ENCODE measurements around the gene TCF12.

DNA sequence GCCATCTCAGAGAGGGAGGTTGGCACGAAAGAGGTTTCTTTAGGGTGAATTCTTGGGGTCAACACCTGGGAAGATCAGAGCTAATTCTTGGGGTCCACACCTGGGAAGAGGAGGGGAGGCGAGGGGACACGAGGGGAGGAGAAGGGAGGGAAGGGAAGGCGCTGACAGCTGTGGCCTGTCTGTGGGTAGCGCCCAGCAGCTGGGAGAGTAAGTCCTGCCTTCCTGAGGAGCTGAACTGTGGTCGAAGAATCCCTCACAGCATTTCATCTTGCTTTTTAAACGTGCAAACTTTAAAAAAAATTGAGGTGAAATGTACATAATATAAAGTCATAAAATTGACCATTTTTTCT, 394.7 kb downstream of the TCF12 start:
- TF ChIP-seq, protein P1, sequence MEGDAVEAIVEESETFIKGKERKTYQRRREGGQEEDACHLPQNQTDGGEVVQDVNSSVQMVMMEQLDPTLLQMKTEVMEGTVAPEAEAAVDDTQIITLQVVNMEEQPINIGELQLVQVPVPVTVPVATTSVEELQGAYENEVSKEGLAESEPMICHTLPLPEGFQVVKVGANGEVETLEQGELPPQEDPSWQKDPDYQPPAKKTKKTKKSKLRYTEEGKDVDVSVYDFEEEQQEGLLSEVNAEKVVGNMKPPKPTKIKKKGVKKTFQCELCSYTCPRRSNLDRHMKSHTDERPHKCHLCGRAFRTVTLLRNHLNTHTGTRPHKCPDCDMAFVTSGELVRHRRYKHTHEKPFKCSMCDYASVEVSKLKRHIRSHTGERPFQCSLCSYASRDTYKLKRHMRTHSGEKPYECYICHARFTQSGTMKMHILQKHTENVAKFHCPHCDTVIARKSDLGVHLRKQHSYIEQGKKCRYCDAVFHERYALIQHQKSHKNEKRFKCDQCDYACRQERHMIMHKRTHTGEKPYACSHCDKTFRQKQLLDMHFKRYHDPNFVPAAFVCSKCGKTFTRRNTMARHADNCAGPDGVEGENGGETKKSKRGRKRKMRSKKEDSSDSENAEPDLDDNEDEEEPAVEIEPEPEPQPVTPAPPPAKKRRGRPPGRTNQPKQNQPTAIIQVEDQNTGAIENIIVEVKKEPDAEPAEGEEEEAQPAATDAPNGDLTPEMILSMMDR (IDR thresholded peaks at IDR 0.05) = no peak
- TF ChIP-seq POLR2AphosphoS5 (IDR thresholded peaks at IDR 0.05; ENCODE audit: insufficient read depth in 1 of 2, low read depth in 1 of 2) (no peak), POLR2A (IDR thresholded peaks at IDR 0.05) (no peak)
